Stimulated activated CD8-positive, alpha-beta memory T cell treated with anti-CD3 and anti-CD28 coated beads, Interleukin-2, amount 100 ng/mL, for 1 hour (primary cell): ENCODE data around the gene COLQ.
A peak's percentile ranks its signal among the peaks of the same experiment; 100 is the strongest.
"Not testable (repeated sequence)": the region's sequence is repeated elsewhere in the genome, so short reads cannot be mapped to it uniquely, and the experiment has no call there.

Experiments
- DNase-seq, 2 donors: peaks; one replicate each; pipeline ENCODE4 v3.0.0-alpha.2; 2020; ENCODE audit warnings: low read depth in 2 of 2

Gene COLQ

GRCh38 chr3:15521573-15521965, at the start of gene COLQ:
TSS of gene COLQ (minus strand) at chr3:15521706. CDS start at chr3:15521625, 81 bp downstream.
- DNase-seq: no peak

GRCh38 chr3:15563190-15563589, 41.7 kb upstream of the COLQ start:
- DNase-seq: no peak

GRCh38 chr3:15562560-15562959, 41.1 kb upstream of the COLQ start:
- DNase-seq: no peak

GRCh38 chr3:15558581-15558980, 37.1 kb upstream of the COLQ start:
- no peak for DNase-seq

GRCh38 chr3:15557511-15557946, 36.0 kb upstream of the COLQ start:
- DNase-seq: peak in 1 of 2 donors; percentile 15

GRCh38 chr3:15556512-15556911, 35.0 kb upstream of the COLQ start:
- DNase-seq: no peak

GRCh38 chr3:15553749-15554148, 32.2 kb upstream of the COLQ start:
- DNase-seq: no peak

GRCh38 chr3:15551902-15552301, 30.4 kb upstream of the COLQ start:
- DNase-seq: no peak

GRCh38 chr3:15549846-15550245, 28.3 kb upstream of the COLQ start:
- no peak for DNase-seq

- DNase-seq: no peak
These were observed 21.1 kb upstream of the COLQ start for GRCh38 chr3:15542614-15543013.

- no peak for DNase-seq
These were observed 19.9 kb upstream of the COLQ start for GRCh38 chr3:15541371-15541770.

GRCh38 chr3:15539066-15539465, 17.6 kb upstream of the COLQ start:
- no peak for DNase-seq

GRCh38 chr3:15538345-15538744, 16.8 kb upstream of the COLQ start:
- DNase-seq: no peak

- no peak for DNase-seq
These were observed 15.3 kb upstream of the COLQ start for GRCh38 chr3:15536856-15537255.

- peak in 1 of 2 donors; percentile 12 for DNase-seq
These were observed 14.2 kb upstream of the COLQ start for GRCh38 chr3:15535732-15536131.

GRCh38 chr3:15532614-15533013, 11.1 kb upstream of the COLQ start:
- DNase-seq: not testable (repeated sequence)

GRCh38 chr3:15531346-15531745, 9.8 kb upstream of the COLQ start:
- DNase-seq: no peak

GRCh38 chr3:15528854-15529537, 7.5 kb upstream of the COLQ start:
- no peak for DNase-seq

- DNase-seq: no peak
These were observed 5.5 kb upstream of the COLQ start for GRCh38 chr3:15527031-15527459.

- DNase-seq: no peak
These were observed 4.3 kb upstream of the COLQ start for GRCh38 chr3:15525790-15526189.

GRCh38 chr3:15523660-15524417, 2.3 kb upstream of the COLQ start:
- no peak for DNase-seq

- DNase-seq: no peak
These were observed 510 bp upstream of the COLQ start for GRCh38 chr3:15522016-15522415.
